Mucosa of rectum (tissue), 2 donors: ENCODE measurements around the gene REXO5.
"Not testable (repeated sequence)": the region's sequence is repeated elsewhere in the genome, so short reads cannot be mapped to it uniquely, and the experiment has no call there.

Experiments
- H3K27ac ChIP-seq, 2 donors: one replicate each; pipeline ENCODE4 v1.7.0; 2013; ENCODE audit warnings: inconsistent platforms in 2 of 2, low read depth in 2 of 2, low read length in 2 of 2
- H3K27me3 ChIP-seq, 2 donors: one replicate each; pipeline ENCODE4 v1.7.0; 2013; ENCODE audit warnings: low read length in 2 of 2; ENCODE audit not compliant: control insufficient read depth in 2 of 2, insufficient read depth in 2 of 2
- H3K36me3 ChIP-seq, 2 donors: one replicate each; pipeline ENCODE4 v1.7.0; 2013; ENCODE audit warnings: low read length in 2 of 2; ENCODE audit not compliant: control insufficient read depth in 2 of 2, insufficient read depth in 2 of 2
- H3K4me1 ChIP-seq, 2 donors: one replicate each; pipeline ENCODE4 v1.7.0; 2013; ENCODE audit warnings: low read length in 2 of 2, mild to moderate bottlenecking in 1 of 2; ENCODE audit not compliant: control insufficient read depth in 2 of 2, insufficient read depth in 2 of 2
- H3K4me3 ChIP-seq, 2 donors: one replicate each; pipeline ENCODE4 v1.7.0; 2013; ENCODE audit warnings: low read length in 2 of 2
- H3K9ac ChIP-seq, 2 donors: one replicate each; pipeline ENCODE4 v1.7.0; 2013; ENCODE audit warnings: low read length in 2 of 2, low read depth in 1 of 2, mild to moderate bottlenecking in 1 of 2
- H3K9me3 ChIP-seq, 2 donors: one replicate each; pipeline ENCODE4 v1.7.0; 2013; ENCODE audit warnings: low read length in 2 of 2; ENCODE audit not compliant: control insufficient read depth in 2 of 2
- donor health status: healthy.
- donor health status: Normal muscosa, but diverticular disease.

Gene REXO5

DNA sequence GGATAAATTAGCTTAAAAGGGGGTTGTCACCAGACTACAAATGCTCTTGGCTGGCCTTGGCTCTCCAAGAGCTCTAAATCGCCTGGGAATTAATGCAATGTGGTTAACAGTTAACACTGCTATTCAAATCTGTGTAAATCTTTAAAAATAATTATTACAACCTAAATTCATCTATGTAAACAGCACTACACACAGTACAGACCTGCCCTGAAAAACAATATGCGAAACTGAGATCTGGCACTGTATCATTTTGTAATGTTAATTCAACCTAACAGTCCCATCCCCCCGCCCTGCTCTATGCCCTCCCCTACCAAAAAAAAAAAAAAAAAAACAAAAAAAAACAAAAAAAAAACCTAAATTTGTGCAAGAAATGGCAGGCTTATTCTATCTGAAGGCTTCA, 52.9 kb downstream of the REXO5 start:
- Histone ChIP-seq H3K9ac (no peak overlapping the region), H3K36me3 (peaks cover 24 to 35% of the 10 kb centered on the region in 2 donors), H3K27me3 (no peaks in the 10 kb centered on the region), H3K4me3 (no peak overlapping the region), H3K9me3 (no peaks in the 10 kb centered on the region), H3K4me1 (no peaks in the 10 kb centered on the region), H3K27ac (no peak overlapping the region)

DNA sequence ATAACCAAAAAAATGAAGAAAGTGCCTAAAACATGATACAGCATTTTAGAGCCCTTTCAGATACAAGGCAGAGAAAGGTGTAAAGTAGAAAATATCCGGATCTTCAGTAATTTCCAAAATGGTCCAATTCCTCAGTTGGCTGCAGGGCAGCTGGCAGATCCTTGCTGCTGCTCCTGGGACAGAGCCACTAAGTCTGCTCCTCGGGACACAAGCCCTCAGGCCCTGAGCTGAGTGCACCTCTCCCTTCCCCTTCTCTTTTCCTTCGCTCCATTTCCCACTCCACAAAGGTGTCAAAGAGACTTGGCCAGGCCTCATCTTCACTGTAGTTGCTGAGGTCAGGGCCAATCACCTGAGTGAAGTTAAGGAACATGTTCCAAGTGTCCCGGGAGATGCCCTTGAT, 53.4 kb downstream of the REXO5 start:
- Histone ChIP-seq H3K27ac (no peak overlapping the region), H3K36me3 (peaks cover 24 to 35% of the 10 kb centered on the region in 2 donors), H3K4me1 (no peaks in the 10 kb centered on the region), H3K4me3 (no peak overlapping the region), H3K9ac (no peak overlapping the region), H3K27me3 (no peaks in the 10 kb centered on the region), H3K9me3 (no peaks in the 10 kb centered on the region)

- H3K9ac ChIP-seq: no peak overlapping the region
- H3K9me3 ChIP-seq: no peaks in the 10 kb centered on the region
- no peaks in the 10 kb centered on the region for H3K27me3 ChIP-seq
- no peak overlapping the region for H3K4me3 ChIP-seq
- H3K36me3 ChIP-seq: peaks cover 21 to 33% of the 10 kb centered on the region in 2 donors
- no peak overlapping the region for H3K27ac ChIP-seq
- peaks cover 0 to under 1% of the 10 kb centered on the region in 2 donors for H3K4me1 ChIP-seq
Observed at GRCh38 chr16:20860361-20860760, 54.0 kb downstream of the REXO5 start.

- H3K27me3 ChIP-seq, H3K4me3 ChIP-seq, H3K9me3 ChIP-seq, H3K9ac ChIP-seq, H3K4me1 ChIP-seq, H3K27ac ChIP-seq: not testable (repeated sequence)
- H3K36me3 ChIP-seq: peaks cover 21 to 28% of the 10 kb centered on the region in 2 donors
Observed at GRCh38 chr16:20860995-20861394, 54.7 kb downstream of the REXO5 start.

- H3K4me3 ChIP-seq: no peak overlapping the region
- no peaks in the 10 kb centered on the region for H3K27me3 ChIP-seq
- no peaks in the 10 kb centered on the region for H3K9me3 ChIP-seq
- H3K4me1 ChIP-seq: peaks cover 3% of the 10 kb centered on the region in 2 donors
- peaks cover 21 to 28% of the 10 kb centered on the region in 2 donors for H3K36me3 ChIP-seq
- no peak overlapping the region for H3K9ac ChIP-seq
- no peak overlapping the region for H3K27ac ChIP-seq
Observed at GRCh38 chr16:20862162-20862960, 56.0 kb downstream of the REXO5 start.

DNA sequence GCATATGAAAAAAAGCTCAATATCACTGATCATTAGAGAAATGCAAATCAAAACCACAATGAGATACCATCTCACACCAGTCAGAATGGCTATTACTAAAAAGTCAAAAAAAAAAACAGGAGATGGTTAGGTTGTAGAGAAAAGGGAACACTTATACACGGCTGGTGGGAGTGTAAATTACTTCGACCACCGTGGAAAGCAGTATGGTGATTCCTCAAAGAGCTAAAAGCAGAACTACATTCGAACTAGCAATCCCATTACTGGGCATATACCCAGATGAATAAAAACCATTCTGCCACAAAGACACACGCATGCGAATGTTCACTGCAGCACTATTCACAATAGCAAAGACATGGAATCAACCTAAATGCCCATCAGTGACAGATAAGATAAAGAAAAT, 58.0 kb downstream of the REXO5 start:
- not testable (repeated sequence) for H3K27me3 ChIP-seq, H3K27ac ChIP-seq, H3K9ac ChIP-seq, H3K4me3 ChIP-seq, H3K4me1 ChIP-seq, H3K9me3 ChIP-seq
- peaks cover 21 to 27% of the 10 kb centered on the region in 2 donors for H3K36me3 ChIP-seq

DNA sequence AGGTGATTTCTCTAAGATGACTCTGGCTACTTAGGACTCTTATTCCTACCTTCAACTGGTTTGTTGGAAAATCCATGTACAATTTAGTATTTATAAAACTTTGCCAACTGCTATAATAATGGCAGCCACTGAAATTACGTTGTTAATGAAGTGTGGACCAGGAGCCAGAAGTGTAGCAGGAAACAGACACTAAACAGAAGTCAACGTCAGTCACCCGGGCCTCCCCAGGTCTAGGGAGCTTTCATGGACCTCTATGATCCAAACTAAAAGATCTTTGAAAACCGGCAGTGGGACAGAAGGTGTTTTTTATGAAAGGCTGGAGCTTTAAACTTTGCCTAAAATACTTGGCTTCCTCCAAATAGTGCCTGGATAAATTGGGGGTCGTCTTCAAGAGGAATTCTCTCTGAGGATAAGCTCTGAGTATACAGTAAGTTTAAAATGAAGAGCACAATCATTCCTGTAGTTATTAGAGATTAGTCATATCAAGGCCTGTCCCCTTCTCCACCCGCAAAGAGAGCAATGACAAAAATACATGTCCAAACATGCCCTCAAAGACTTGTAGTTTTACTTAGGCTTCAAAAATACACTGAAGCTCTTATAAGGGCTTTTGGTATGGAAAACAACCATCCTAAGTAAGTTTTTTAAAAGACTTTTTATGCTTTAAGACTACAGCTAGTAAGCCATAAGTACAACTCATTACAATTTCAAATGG, 59.2 kb downstream of the REXO5 start:
- H3K9ac ChIP-seq: no peak overlapping the region
- H3K9me3 ChIP-seq: no peaks in the 10 kb centered on the region
- peaks cover 9 to 18% of the 10 kb centered on the region in 2 donors for H3K4me1 ChIP-seq
- no peaks in the 10 kb centered on the region for H3K27me3 ChIP-seq
- no peak overlapping the region for H3K4me3 ChIP-seq
- peaks cover 16 to 19% of the 10 kb centered on the region in 2 donors for H3K36me3 ChIP-seq
- no peak overlapping the region for H3K27ac ChIP-seq

DNA sequence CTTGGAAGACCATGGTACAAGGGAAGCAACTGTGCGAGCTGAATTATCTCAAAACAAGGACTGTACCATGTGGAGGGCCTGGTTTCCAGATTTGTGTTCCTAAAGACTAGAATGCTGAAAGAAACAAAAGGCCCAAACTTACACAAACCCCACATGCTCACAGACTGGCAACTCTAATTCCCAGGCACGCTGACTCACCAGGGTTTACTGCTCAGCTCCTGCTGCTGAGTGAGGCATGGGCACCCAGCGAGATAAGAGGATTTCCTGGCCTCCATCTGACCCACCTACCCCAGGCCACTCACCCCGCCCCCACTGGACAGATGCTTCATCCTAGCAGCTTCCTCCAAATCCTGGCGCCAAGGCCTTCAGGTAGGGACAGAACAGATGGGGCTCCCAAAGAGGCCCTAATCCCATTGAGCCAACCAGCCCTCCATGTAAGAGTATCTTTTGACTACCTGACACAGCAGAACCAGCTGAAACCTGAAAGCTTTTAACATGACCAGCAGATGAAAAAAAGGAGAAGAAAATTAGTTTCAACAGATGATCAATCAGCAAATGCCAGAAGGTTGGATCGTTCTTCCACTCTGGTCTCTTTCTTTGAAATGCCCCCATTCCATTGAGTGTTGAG, 59.9 kb downstream of the REXO5 start:
- Histone ChIP-seq H3K4me1 (peaks cover 9 to 18% of the 10 kb centered on the region in 2 donors), H3K9me3 (no peaks in the 10 kb centered on the region), H3K27ac (no peak overlapping the region), H3K9ac (no peak overlapping the region), H3K36me3 (peaks cover 11 to 13% of the 10 kb centered on the region in 2 donors), H3K4me3 (no peak overlapping the region), H3K27me3 (no peaks in the 10 kb centered on the region)

DNA sequence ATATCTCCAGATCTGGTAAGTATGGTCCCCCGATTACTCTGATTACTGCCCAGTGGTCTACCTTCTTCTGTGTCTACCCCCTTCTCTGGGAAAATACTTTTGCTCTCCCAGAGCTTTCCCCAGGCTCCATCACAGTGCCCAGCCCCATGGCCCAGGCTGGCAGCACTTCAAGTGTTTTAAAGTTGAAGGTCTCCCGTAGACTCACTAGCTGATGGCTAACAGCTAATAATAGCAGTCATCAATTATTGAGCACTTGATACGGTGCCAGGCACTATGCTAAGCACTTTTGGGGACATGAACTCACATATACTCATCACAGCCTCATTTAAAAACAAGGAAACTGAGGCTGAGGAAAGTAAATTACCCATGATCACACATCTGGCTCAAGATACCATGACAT, 60.5 kb downstream of the REXO5 start:
- Histone ChIP-seq H3K9me3 (no peaks in the 10 kb centered on the region), H3K36me3 (peaks cover 5 to 8% of the 10 kb centered on the region in 2 donors), H3K27me3 (no peaks in the 10 kb centered on the region), H3K27ac (peak overlapping the region in 1 of 2 donors; percentile 24), H3K9ac (no peak overlapping the region), H3K4me3 (no peak overlapping the region), H3K4me1 (peaks cover 9 to 18% of the 10 kb centered on the region in 2 donors)

DNA sequence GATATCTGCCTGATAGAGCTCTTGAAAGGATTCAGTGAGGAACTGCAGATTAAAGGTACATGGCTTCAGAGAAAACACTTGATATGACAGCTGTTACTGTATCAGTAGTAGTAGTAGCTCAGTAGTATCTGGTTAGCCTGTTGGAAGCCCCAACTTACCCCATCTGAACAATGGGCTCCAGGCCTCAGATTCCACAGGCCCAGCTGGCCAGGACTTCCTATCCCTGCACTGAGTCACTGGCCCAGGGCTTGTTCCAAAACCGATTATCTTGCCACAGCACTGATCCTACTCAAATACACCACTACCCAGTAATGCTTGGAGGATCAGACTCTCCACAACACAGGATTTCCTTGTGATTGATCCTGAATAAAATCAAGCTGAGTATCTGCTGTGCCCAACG, 61.3 kb downstream of the REXO5 start:
- no peaks in the 10 kb centered on the region for H3K9me3 ChIP-seq
- H3K27me3 ChIP-seq: no peaks in the 10 kb centered on the region
- no peak overlapping the region for H3K27ac ChIP-seq
- H3K36me3 ChIP-seq: no peaks in the 10 kb centered on the region
- H3K4me1 ChIP-seq: peaks cover 9 to 18% of the 10 kb centered on the region in 2 donors
- H3K4me3 ChIP-seq: no peak overlapping the region
- H3K9ac ChIP-seq: no peak overlapping the region
